IMR-90 (cell line): ENCODE measurements around the gene TRPM4. TPM values are rescaled to one million over a fixed set of nuclear protein-coding genes. Genes with fewer than 3 reads are reported as not detected.

Source experiments
- ATAC-seq: fragments of 200-7000 bp; cut with Tn5 transposase; 2 replicates; pipeline ENCODE4 v1.9.1; 2020; ENCODE audit warnings: low read depth, mild to moderate bottlenecking, moderate library complexity
- BruUV-seq: library from RNA; stranded (reverse); fragments of 400-500 nt; replicated peaks from 2 replicates; lab custom pipeline; 2021; lab: Mats Ljungman, UMichigan
- CTCF ChIA-PET: fragments of 300-600 bp; formaldehyde crosslinking; extraction: SDS; loops from one replicate; lab custom pipeline; 2021; ENCODE audit warnings: antibody characterized with exemption; lab: Yijun Ruan, JAX
- POLR2A ChIA-PET: fragments of 300-600 bp; sonication (Branson Sonifier 250); formaldehyde crosslinking; loops from one replicate; lab custom pipeline; 2022; ENCODE audit warnings: antibody characterized with exemption; ENCODE audit not compliant: unreplicated experiment; lab: Charles Lee
- DNase-seq: peaks from one replicate; pipeline ENCODE4 v3.0.0; 2013
- H2AFZ ChIP-seq: replicated peaks from 2 replicates; pipeline ENCODE3; 2013; ENCODE audit warnings: low read length, mild to moderate bottlenecking; ENCODE audit not compliant: poor library complexity
- H2AK5ac ChIP-seq: 2 replicates; pipeline ENCODE4 v1.6.1; 2013; ENCODE audit warnings: low read depth, low read length, inconsistent platforms
- H2AK9ac ChIP-seq: replicated peaks from 2 replicates; pipeline ENCODE3; 2013; ENCODE audit warnings: mild to moderate bottlenecking, low read depth, low read length, moderate library complexity; ENCODE audit not compliant: poor library complexity
- H2BK120ac ChIP-seq: 2 replicates; pipeline ENCODE4 v1.6.1; 2013; ENCODE audit warnings: low read depth, low read length, inconsistent platforms
- H2BK15ac ChIP-seq: 3 replicates; pipeline ENCODE4 v1.6.1; 2013; ENCODE audit warnings: low read depth, low read length, inconsistent platforms
- H2BK20ac ChIP-seq: 2 replicates; pipeline ENCODE4 v1.6.1; 2013; ENCODE audit warnings: low read depth, mild to moderate bottlenecking, inconsistent platforms, low read length, moderate library complexity
- H2BK5ac ChIP-seq: 2 replicates; pipeline ENCODE4 v1.6.1; 2013; ENCODE audit warnings: mild to moderate bottlenecking, low read depth, low read length, inconsistent platforms; ENCODE audit not compliant: poor library complexity, severe bottlenecking
- H3K14ac ChIP-seq: replicated peaks from 2 replicates; pipeline ENCODE4 v1.6.1; 2013; ENCODE audit warnings: low read depth, low read length, inconsistent platforms
- H3K18ac ChIP-seq: 2 replicates; pipeline ENCODE4 v1.6.1; 2013; ENCODE audit warnings: low read depth, low read length, control low read depth
- H3K23ac ChIP-seq: 2 replicates; pipeline ENCODE4 v1.6.1; 2013; ENCODE audit warnings: low read depth, low read length, inconsistent platforms
- H3K27ac ChIP-seq: 2 replicates; pipeline ENCODE4 v1.5.1; 2013; ENCODE audit warnings: mild to moderate bottlenecking, control low read depth, low read length; ENCODE audit not compliant: insufficient read depth
- H3K27me3 ChIP-seq: 2 replicates; pipeline ENCODE4 v1.6.1; 2013; ENCODE audit warnings: low read length; ENCODE audit not compliant: control insufficient read depth, insufficient read depth
- H3K36me3 ChIP-seq: 2 replicates; pipeline ENCODE4 v1.6.1; 2013; ENCODE audit warnings: low read length, mixed read lengths; ENCODE audit not compliant: control insufficient read depth, insufficient read depth
- H3K4ac ChIP-seq: 2 replicates; pipeline ENCODE4 v1.6.1; 2013; ENCODE audit warnings: low read depth, low read length, inconsistent platforms
- H3K4me1 ChIP-seq: 2 replicates; pipeline ENCODE4 v1.6.1; 2013; ENCODE audit warnings: low read length, mixed read lengths; ENCODE audit not compliant: control insufficient read depth, insufficient read depth
- H3K4me2 ChIP-seq: 2 replicates; pipeline ENCODE4 v1.6.1; 2013; ENCODE audit warnings: low read depth, mild to moderate bottlenecking, control low read depth, low read length, moderate library complexity
- H3K4me3 ChIP-seq: 2 replicates; pipeline ENCODE4 v1.5.1; 2013; ENCODE audit warnings: low read depth, mild to moderate bottlenecking, control low read depth, low read length, moderate library complexity; ENCODE audit not compliant: insufficient read depth
- H3K56ac ChIP-seq: 2 replicates; pipeline ENCODE4 v1.6.1; 2013; ENCODE audit warnings: low read length, inconsistent platforms; ENCODE audit not compliant: insufficient read depth; ENCODE audit errors: extremely low read depth
- H3K79me1 ChIP-seq, 2 experiments: 2 replicates each; pipeline ENCODE4 v1.6.1; 2013; ENCODE audit warnings: low read length in 2 of 2, inconsistent platforms in 1 of 2, low read depth in 1 of 2
- H3K9ac ChIP-seq: 2 replicates; pipeline ENCODE4 v1.6.1; 2013; ENCODE audit warnings: low read depth, low read length, control low read depth
- H3K9me1 ChIP-seq: 2 replicates; pipeline ENCODE4 v1.6.1; 2013; ENCODE audit warnings: low read length, inconsistent platforms; ENCODE audit not compliant: insufficient read depth
- H3K9me3 ChIP-seq: 2 replicates; pipeline ENCODE4 v1.6.1; 2013; ENCODE audit warnings: low read length; ENCODE audit not compliant: control insufficient read depth, insufficient read depth
- H4K20me1 ChIP-seq: 2 replicates; pipeline ENCODE4 v1.6.1; 2013; ENCODE audit warnings: low read length, inconsistent platforms; ENCODE audit not compliant: insufficient read depth
- H4K5ac ChIP-seq: 2 replicates; pipeline ENCODE4 v1.6.1; 2013; ENCODE audit warnings: mild to moderate bottlenecking, low read depth, low read length, control low read depth
- H4K8ac ChIP-seq, 2 experiments: 2 replicates each; pipeline ENCODE4 v1.6.1; 2013; ENCODE audit warnings: low read depth in 2 of 2, low read length in 2 of 2, control low read depth in 1 of 2, inconsistent platforms in 1 of 2
- H4K91ac ChIP-seq: 2 replicates; pipeline ENCODE4 v1.6.1; 2013; ENCODE audit warnings: low read depth, low read length, inconsistent platforms; ENCODE audit not compliant: insufficient read depth
- BHLHE40 ChIP-seq: fragments of 150-350 bp; IDR thresholded peaks from 2 replicates; pipeline ENCODE4 v1.6.1; 2016; ENCODE audit warnings: mild to moderate bottlenecking, low read depth, low read length
- MXI1 ChIP-seq: IDR thresholded peaks from 2 replicates; pipeline ENCODE4 v1.6.1; 2012; ENCODE audit warnings: low read depth, mild to moderate bottlenecking, low read length, moderate library complexity, borderline replicate concordance
- SMC3 ChIP-seq: fragments of 150-350 bp; IDR thresholded peaks from 2 replicates; pipeline ENCODE4 v1.6.1; 2016; ENCODE audit warnings: low read depth, mild to moderate bottlenecking, antibody characterized with exemption, low read length, moderate library complexity
- WGBS, 2 experiments: methylation state at CpG; one replicate each; pipeline versions ENCODE4 v1.1.5 to v1.1.7; 2013; ENCODE audit warnings: missing lambda C conversion rate in 2 of 2; ENCODE audit not compliant: insufficient read length in 1 of 2; ENCODE audit errors: extremely low coverage in 2 of 2; 5-methylcytosine and 5-hydroxymethylcytosine counted together
- dilution Hi-C: fragments of 300-500 bp; cut with HindIII; formaldehyde crosslinking; loops from one replicate; pipeline ENCODE4 v1.14.3; 2018; ENCODE audit warnings: low sequenced_read_pairs; ENCODE audit not compliant: unreplicated experiment
- in situ Hi-C: fragments of 300-500 bp; cut with MboI; formaldehyde crosslinking; loops from 3 replicates; pipeline ENCODE4 v1.14.3; 2019; ENCODE audit warnings: low sequenced_read_pairs, inconsistent platforms, mixed read lengths
- intact Hi-C: fragments of 100-400 bp; cut with micrococcal nuclease; formaldehyde crosslinking; loops from 2 replicates; pipeline ENCODE4 v1.10.0; 2022
- polyA plus RNA-seq, 3 experiments: library from polyadenylated mRNA; depleted of rRNA; stranded (reverse); fragments of >200 nt; gene quantifications; 2 replicates each; pipeline ENCODE4 v1.2.3, GENCODE V29; 2012; ENCODE audit warnings: low replicate concordance in 1 of 3
- total RNA-seq: library from RNA; depleted of rRNA; stranded (reverse); fragments of >200 nt; gene quantifications from 2 replicates; pipeline ENCODE4 v1.2.3, GENCODE V29; 2012

TRPM4 gene
- total and polyA plus RNA-seq, 2 of the 4 experiments (the other 2 are of a cell fraction) = 2.2 to 19.7 TPM

GRCh38 chr19:49255674-49256073 is 98.1 kb downstream of the TRPM4 start:
- no peak overlapping the region for H3K4ac ChIP-seq
- no peak overlapping the region for H2BK120ac ChIP-seq
- no peak overlapping the region for H2AFZ ChIP-seq
- peaks cover 13% of the 10 kb centered on the region for H3K9me3 ChIP-seq
- dilution Hi-C loops (no loop called here), intact Hi-C loops (no loop called here), in situ Hi-C loops (loop anchor here (25.0 kb wide), 1 partner anchor 307 kb away; no protein-coding TSS in a partner anchor)
- H3K18ac ChIP-seq = no peak overlapping the region
- H3K4me2 ChIP-seq = no peak overlapping the region
- H3K27ac ChIP-seq = no peak overlapping the region
- H3K4me1 ChIP-seq = no peaks in the 10 kb centered on the region
- ChIA-PET POLR2A (no interaction called here), CTCF (no interaction called here)
- H4K8ac ChIP-seq = no peak overlapping the region
- no peak for DNase-seq
- ATAC-seq = no peak
- no peak overlapping the region for H2BK5ac ChIP-seq
- WGBS, 2 experiments = 90% methylated on average over 2 of the region's 10 CpGs; no CpG with 5 or more reads in 1 of the 2 experiments
- H3K56ac ChIP-seq = no peak overlapping the region
- H3K27me3 ChIP-seq = peaks cover 17% of the 10 kb centered on the region
- no peak overlapping the region for H3K23ac ChIP-seq
- H3K79me1 ChIP-seq = no peaks in the 10 kb centered on the region
- H3K36me3 ChIP-seq = no peaks in the 10 kb centered on the region
- no TSS peak for BruUV-seq
- H2BK15ac ChIP-seq = no peak overlapping the region
- H3K9me1 ChIP-seq = no peaks in the 10 kb centered on the region
- no peak overlapping the region for H4K91ac ChIP-seq
- no peak overlapping the region for H2AK5ac ChIP-seq
- H3K14ac ChIP-seq = no peak overlapping the region
- TF ChIP-seq BHLHE40 (no peak), SMC3 (no peak), MXI1 (no peak)
- no peak overlapping the region for H3K9ac ChIP-seq
- H3K4me3 ChIP-seq = no peak overlapping the region
- H4K5ac ChIP-seq = no peak overlapping the region
- peak overlapping the region; percentile 28 for H2AK9ac ChIP-seq
- no peak overlapping the region for H2BK20ac ChIP-seq
- no peaks in the 10 kb centered on the region for H4K20me1 ChIP-seq
